ENCODE data around the gene AGRP.

The AGRP gene

GRCh38 chr16:67477960-67478554 is 5.3 kb downstream of the AGRP start:
- no peaks in the 10 kb centered on the region for H3K27me3 ChIP-seq (ENCODE audit: control insufficient read depth, insufficient read depth, low read length)

GRCh38 chr16:67474551-67475455 is 8.5 kb downstream of the AGRP start:
- Histone ChIP-seq H3K27me3 (ENCODE audit: control insufficient read depth, insufficient read depth, low read length) (no peaks in the 10 kb centered on the region), H3K9ac (ENCODE audit: low read length) (no peak overlapping the region), H3K27ac (ENCODE audit: low read depth, low read length) (no peak overlapping the region), H3K4me3 (ENCODE audit: low read depth, low read length) (no peak overlapping the region), H3K4me1 (ENCODE audit: control insufficient read depth, insufficient read depth, low read length) (no peaks in the 10 kb centered on the region), H3K36me3 (ENCODE audit: control insufficient read depth, insufficient read depth, low read length) (no peaks in the 10 kb centered on the region), H3K9me3 (ENCODE audit: control insufficient read depth, insufficient read depth, low read depth, low read length) (no peaks in the 10 kb centered on the region)

More at GRCh38 chr16:67477960-67478554, 5.3 kb downstream of the AGRP start:
- Histone ChIP-seq H3K27ac (ENCODE audit: low read depth, low read length) (no peak overlapping the region), H3K4me1 (ENCODE audit: control insufficient read depth, insufficient read depth, low read length) (peaks cover 6% of the 10 kb centered on the region; the same call in 1 of the 2 replicates), H3K9me3 (ENCODE audit: control insufficient read depth, insufficient read depth, low read depth, low read length) (no peaks in the 10 kb centered on the region), H3K36me3 (ENCODE audit: control insufficient read depth, insufficient read depth, low read length) (no peaks in the 10 kb centered on the region), H3K4me3 (ENCODE audit: low read depth, low read length) (no peak overlapping the region), H3K9ac (ENCODE audit: low read length) (no peak overlapping the region)

GRCh38 chr16:67471758-67472384 is 11.5 kb downstream of the AGRP start:
- Histone ChIP-seq H3K27ac (ENCODE audit: low read depth, low read length) (no peak overlapping the region), H3K9me3 (ENCODE audit: control insufficient read depth, insufficient read depth, low read depth, low read length) (no peaks in the 10 kb centered on the region), H3K4me3 (ENCODE audit: low read depth, low read length) (no peak overlapping the region), H3K9ac (ENCODE audit: low read length) (no peak overlapping the region), H3K4me1 (ENCODE audit: control insufficient read depth, insufficient read depth, low read length) (no peaks in the 10 kb centered on the region), H3K27me3 (ENCODE audit: control insufficient read depth, insufficient read depth, low read length) (no peaks in the 10 kb centered on the region), H3K36me3 (ENCODE audit: control insufficient read depth, insufficient read depth, low read length) (no peaks in the 10 kb centered on the region)

GRCh38 chr16:67470359-67470758 is 13.0 kb downstream of the AGRP start:
- H3K27ac ChIP-seq (ENCODE audit: low read depth, low read length): no peak overlapping the region
- peaks cover 4% of the 10 kb centered on the region; the same call in 1 of the 2 replicates for H3K4me1 ChIP-seq (ENCODE audit: control insufficient read depth, insufficient read depth, low read length)
- H3K9me3 ChIP-seq (ENCODE audit: control insufficient read depth, insufficient read depth, low read depth, low read length): no peaks in the 10 kb centered on the region
- H3K4me3 ChIP-seq (ENCODE audit: low read depth, low read length): no peak overlapping the region
- no peaks in the 10 kb centered on the region for H3K27me3 ChIP-seq (ENCODE audit: control insufficient read depth, insufficient read depth, low read length)
- H3K36me3 ChIP-seq (ENCODE audit: control insufficient read depth, insufficient read depth, low read length): no peaks in the 10 kb centered on the region
- no peak overlapping the region for H3K9ac ChIP-seq (ENCODE audit: low read length)

GRCh38 chr16:67468731-67469130 is 14.6 kb downstream of the AGRP start:
- H3K4me3 ChIP-seq (ENCODE audit: low read depth, low read length): no peak overlapping the region
- H3K27me3 ChIP-seq (ENCODE audit: control insufficient read depth, insufficient read depth, low read length): no peaks in the 10 kb centered on the region
- H3K9me3 ChIP-seq (ENCODE audit: control insufficient read depth, insufficient read depth, low read depth, low read length): no peaks in the 10 kb centered on the region
- H3K27ac ChIP-seq (ENCODE audit: low read depth, low read length): no peak overlapping the region
- H3K4me1 ChIP-seq (ENCODE audit: control insufficient read depth, insufficient read depth, low read length): peaks cover 4% of the 10 kb centered on the region; the same call in 1 of the 2 replicates
- H3K36me3 ChIP-seq (ENCODE audit: control insufficient read depth, insufficient read depth, low read length): no peaks in the 10 kb centered on the region
- H3K9ac ChIP-seq (ENCODE audit: low read length): no peak overlapping the region

GRCh38 chr16:67466581-67466980 is 16.8 kb downstream of the AGRP start:
- H3K27ac ChIP-seq (ENCODE audit: low read depth, low read length): no peak overlapping the region
- no peaks in the 10 kb centered on the region for H3K36me3 ChIP-seq (ENCODE audit: control insufficient read depth, insufficient read depth, low read length)
- H3K9ac ChIP-seq (ENCODE audit: low read length): no peak overlapping the region
- H3K4me1 ChIP-seq (ENCODE audit: control insufficient read depth, insufficient read depth, low read length): peaks cover 4% of the 10 kb centered on the region; the same call in 1 of the 2 replicates
- H3K4me3 ChIP-seq (ENCODE audit: low read depth, low read length): no peak overlapping the region
- no peaks in the 10 kb centered on the region for H3K9me3 ChIP-seq (ENCODE audit: control insufficient read depth, insufficient read depth, low read depth, low read length)
- H3K27me3 ChIP-seq (ENCODE audit: control insufficient read depth, insufficient read depth, low read length): no peaks in the 10 kb centered on the region

GRCh38 chr16:67464565-67464964 is 18.8 kb downstream of the AGRP start:
- Histone ChIP-seq H3K9ac (ENCODE audit: low read length) (no peak overlapping the region), H3K27ac (ENCODE audit: low read depth, low read length) (no peak overlapping the region)

GRCh38 chr16:67463691-67464090 is 19.7 kb downstream of the AGRP start:
- H3K27me3 ChIP-seq (ENCODE audit: control insufficient read depth, insufficient read depth, low read length): no peaks in the 10 kb centered on the region
- H3K9ac ChIP-seq (ENCODE audit: low read length): no peak overlapping the region
- no peaks in the 10 kb centered on the region for H3K36me3 ChIP-seq (ENCODE audit: control insufficient read depth, insufficient read depth, low read length)
- H3K9me3 ChIP-seq (ENCODE audit: control insufficient read depth, insufficient read depth, low read depth, low read length): no peaks in the 10 kb centered on the region
- peaks cover 4% of the 10 kb centered on the region; the same call in 1 of the 2 replicates for H3K4me1 ChIP-seq (ENCODE audit: control insufficient read depth, insufficient read depth, low read length)
- H3K27ac ChIP-seq (ENCODE audit: low read depth, low read length): no peak overlapping the region
- no peak overlapping the region for H3K4me3 ChIP-seq (ENCODE audit: low read depth, low read length)

More at GRCh38 chr16:67464565-67464964, 18.8 kb downstream of the AGRP start:
- H3K9me3 ChIP-seq (ENCODE audit: control insufficient read depth, insufficient read depth, low read depth, low read length): no peaks in the 10 kb centered on the region
- no peak overlapping the region for H3K4me3 ChIP-seq (ENCODE audit: low read depth, low read length)
- peaks cover 4% of the 10 kb centered on the region; the same call in 1 of the 2 replicates for H3K4me1 ChIP-seq (ENCODE audit: control insufficient read depth, insufficient read depth, low read length)
- no peaks in the 10 kb centered on the region for H3K36me3 ChIP-seq (ENCODE audit: control insufficient read depth, insufficient read depth, low read length)
- no peaks in the 10 kb centered on the region for H3K27me3 ChIP-seq (ENCODE audit: control insufficient read depth, insufficient read depth, low read length)

- Histone ChIP-seq H3K4me1 (ENCODE audit: control insufficient read depth, insufficient read depth, low read length) (peaks cover 4% of the 10 kb centered on the region; the same call in 1 of the 2 replicates), H3K36me3 (ENCODE audit: control insufficient read depth, insufficient read depth, low read length) (no peaks in the 10 kb centered on the region), H3K9ac (ENCODE audit: low read length) (no peak overlapping the region), H3K27ac (ENCODE audit: low read depth, low read length) (no peak overlapping the region), H3K9me3 (ENCODE audit: control insufficient read depth, insufficient read depth, low read depth, low read length) (no peaks in the 10 kb centered on the region), H3K27me3 (ENCODE audit: control insufficient read depth, insufficient read depth, low read length) (no peaks in the 10 kb centered on the region), H3K4me3 (ENCODE audit: low read depth, low read length) (no peak overlapping the region)
Measured at GRCh38 chr16:67463059-67463458, 20.3 kb downstream of the AGRP start.

GRCh38 chr16:67462279-67462655 is 21.1 kb downstream of the AGRP start:
- no peaks in the 10 kb centered on the region for H3K9me3 ChIP-seq (ENCODE audit: control insufficient read depth, insufficient read depth, low read depth, low read length)
- no peaks in the 10 kb centered on the region for H3K36me3 ChIP-seq (ENCODE audit: control insufficient read depth, insufficient read depth, low read length)
- peaks cover 4% of the 10 kb centered on the region; the same call in 1 of the 2 replicates for H3K4me1 ChIP-seq (ENCODE audit: control insufficient read depth, insufficient read depth, low read length)

More at GRCh38 chr16:67462279-67462655, 21.1 kb downstream of the AGRP start:
- H3K27me3 ChIP-seq (ENCODE audit: control insufficient read depth, insufficient read depth, low read length): no peaks in the 10 kb centered on the region
- H3K9ac ChIP-seq (ENCODE audit: low read length): no peak overlapping the region
- no peak overlapping the region for H3K27ac ChIP-seq (ENCODE audit: low read depth, low read length)
- no peak overlapping the region for H3K4me3 ChIP-seq (ENCODE audit: low read depth, low read length)

All from HUES6 (cell line).